ENCODE results near the gene PTP4A2.

The PTP4A2 gene

GRCh38 chr1:31871703-31872102, 66.5 kb downstream of the PTP4A2 start:
- no peak overlapping the region for H3K4me3 ChIP-seq (ENCODE audit: low read length)
- no peak for DNase-seq (ENCODE audit: low read depth, low spot score)

- no peak for DNase-seq (ENCODE audit: low read depth, low spot score)
Measured at GRCh38 chr1:31870086-31870736, 68.0 kb downstream of the PTP4A2 start.

DNA sequence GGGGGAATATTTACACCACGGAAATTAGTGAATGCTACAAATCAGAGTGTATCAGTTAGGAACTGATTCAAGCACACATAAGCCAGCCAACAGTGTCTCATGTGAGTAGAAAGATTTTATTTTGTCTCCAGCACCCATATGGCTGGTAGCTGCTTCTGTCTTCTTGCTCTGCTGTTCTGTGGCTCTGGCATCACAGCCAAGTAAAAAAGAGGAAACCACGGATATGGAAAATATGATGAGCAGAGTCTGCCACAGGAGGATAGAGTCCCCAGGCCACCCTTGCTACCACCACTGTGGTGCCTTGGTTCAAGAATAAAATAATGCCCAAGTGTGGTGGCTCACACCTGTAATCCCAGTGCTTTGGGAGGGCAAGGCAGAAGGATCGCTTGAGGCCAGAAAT, 68.7 kb downstream of the PTP4A2 start:
- no peak overlapping the region for H3K4me3 ChIP-seq (ENCODE audit: low read length)

More at GRCh38 chr1:31870086-31870736, 68.0 kb downstream of the PTP4A2 start:
- H3K4me3 ChIP-seq (ENCODE audit: low read length), result no peak overlapping the region

GRCh38 chr1:31868862-31869261, 69.3 kb downstream of the PTP4A2 start:
- no peak for DNase-seq (ENCODE audit: low read depth, low spot score)
- H3K4me3 ChIP-seq (ENCODE audit: low read length), result no peak overlapping the region

More for the DNA sequence above, 68.7 kb downstream of the PTP4A2 start:
- DNase-seq (ENCODE audit: low read depth, low spot score), result no peak

GRCh38 chr1:31867546-31867945, 70.6 kb downstream of the PTP4A2 start:
- DNase-seq (ENCODE audit: low read depth, low spot score), result no peak
- H3K4me3 ChIP-seq (ENCODE audit: low read length), result no peak overlapping the region

- no peak overlapping the region for H3K4me3 ChIP-seq (ENCODE audit: low read length)
- no peak for DNase-seq (ENCODE audit: low read depth, low spot score)
Measured at GRCh38 chr1:31866450-31867032, 71.6 kb downstream of the PTP4A2 start.

DNA sequence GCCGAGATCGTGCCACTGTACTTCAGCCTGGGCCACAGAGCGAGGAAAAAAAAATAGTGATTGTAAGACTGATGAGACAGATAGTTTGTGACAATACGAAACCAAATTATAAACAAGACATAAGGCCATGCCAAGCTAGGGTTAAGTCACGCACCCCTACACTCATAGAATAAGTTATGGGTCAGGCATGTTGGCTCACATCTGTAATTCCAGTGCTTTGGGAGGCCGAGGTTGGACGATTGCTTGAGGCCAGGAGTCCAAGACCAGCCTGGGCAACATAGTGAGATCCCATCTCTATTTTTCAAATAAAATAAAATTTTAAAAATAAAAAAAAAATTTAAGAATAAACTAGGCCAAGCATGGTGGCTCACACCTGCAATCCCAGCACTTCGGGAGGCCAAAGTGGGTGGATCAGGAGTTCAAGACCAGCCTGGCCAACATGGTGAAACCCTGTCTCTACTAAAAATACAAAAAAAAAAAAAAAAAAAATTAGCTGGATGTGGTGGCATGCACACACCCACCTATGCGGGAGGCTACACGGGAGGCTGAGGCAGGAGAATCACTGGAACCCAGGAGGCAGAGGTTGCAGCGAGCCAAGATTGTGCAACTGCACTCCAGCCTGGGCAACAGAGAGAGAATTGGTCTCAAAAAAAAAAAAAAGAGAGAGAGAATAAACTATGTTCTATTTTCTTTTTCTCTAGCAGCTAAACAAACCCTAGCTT, 72.3 kb downstream of the PTP4A2 start:
- H3K4me3 ChIP-seq (ENCODE audit: low read length), result no peak overlapping the region
- DNase-seq (ENCODE audit: low read depth, low spot score), result no peak

DNA sequence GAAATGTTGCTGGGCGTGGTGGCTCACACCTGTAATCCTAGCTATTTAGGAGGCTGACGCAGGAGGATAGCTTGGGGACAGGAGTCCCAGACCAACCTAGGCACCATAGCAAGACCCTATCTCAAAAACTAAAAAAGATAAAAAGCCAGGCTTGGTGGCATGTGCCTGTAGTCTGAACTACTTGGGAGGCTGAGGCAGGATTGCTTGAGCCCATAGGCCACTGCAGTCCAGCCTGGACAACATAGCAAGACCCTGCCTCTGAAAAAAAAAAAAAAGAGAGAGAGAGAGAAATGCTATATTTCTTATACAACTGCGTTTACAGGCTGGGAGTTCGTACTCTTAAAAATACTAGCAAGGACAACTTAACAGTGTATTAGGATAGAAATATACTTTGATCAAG, 76.1 kb downstream of the PTP4A2 start:
- H3K4me3 ChIP-seq (ENCODE audit: low read length), result no peak overlapping the region
- DNase-seq (ENCODE audit: low read depth, low spot score), result no peak

GRCh38 chr1:31861346-31861745, 76.8 kb downstream of the PTP4A2 start:
- no peak overlapping the region for H3K4me3 ChIP-seq (ENCODE audit: low read length)
- DNase-seq (ENCODE audit: low read depth, low spot score), result no peak

DNA sequence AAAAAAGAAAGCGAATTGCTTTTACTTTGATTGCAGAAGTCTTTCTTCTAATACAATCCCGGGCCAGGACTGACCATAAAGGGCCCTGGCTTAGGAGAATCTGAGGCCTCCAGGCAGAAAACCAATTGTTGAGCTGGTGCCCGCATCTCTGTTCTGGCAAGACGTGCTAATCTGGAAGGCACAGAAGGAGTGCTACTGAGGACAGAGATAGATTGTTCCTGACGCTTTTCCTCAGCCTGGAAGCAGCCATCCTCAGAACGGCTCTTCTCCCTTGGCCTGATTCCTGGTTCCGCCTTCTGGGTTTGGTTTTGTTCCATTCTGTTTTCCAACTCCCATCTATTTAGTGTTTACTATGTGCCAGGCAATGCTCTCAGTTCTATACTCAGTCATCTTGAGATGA, 77.6 kb downstream of the PTP4A2 start:
- DNase-seq (ENCODE audit: low read depth, low spot score), result no peak
- no peak overlapping the region for H3K4me3 ChIP-seq (ENCODE audit: low read length)

GRCh38 chr1:31859719-31860118, 78.4 kb downstream of the PTP4A2 start:
- no peak overlapping the region for H3K4me3 ChIP-seq (ENCODE audit: low read length)
- no peak for DNase-seq (ENCODE audit: low read depth, low spot score)

DNA sequence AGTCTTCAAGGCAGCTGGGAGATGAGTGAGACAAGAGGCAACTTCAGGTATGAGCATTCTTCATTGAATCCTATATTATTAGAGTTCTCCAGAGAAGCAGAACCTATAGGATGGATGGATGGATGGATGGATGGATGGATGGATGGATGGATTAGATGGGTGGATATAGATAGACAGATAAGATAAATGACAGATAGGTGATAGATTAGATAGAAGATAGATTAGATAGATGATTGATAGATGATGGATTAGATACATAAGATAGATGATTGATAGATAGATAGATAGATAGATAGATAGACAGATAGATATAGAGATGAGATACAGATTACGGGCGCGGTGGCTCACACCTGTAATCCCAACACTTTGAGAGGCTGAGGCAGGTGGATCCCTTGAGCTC, 79.1 kb downstream of the PTP4A2 start:
- no peak for DNase-seq (ENCODE audit: low read depth, low spot score)
- H3K4me3 ChIP-seq (ENCODE audit: low read length), result no peak overlapping the region

- no peak overlapping the region for H3K4me3 ChIP-seq (ENCODE audit: low read length)
- DNase-seq (ENCODE audit: low read depth, low spot score), result no peak
Measured at GRCh38 chr1:31857863-31858262, 80.3 kb downstream of the PTP4A2 start.
